Measurements from ENCODE around the gene DGKZ. TPM values are rescaled to one million over a fixed set of nuclear protein-coding genes. Genes with fewer than 3 reads are reported as not detected.

DGKZ gene
- total RNA-seq, 1 experiment from 2014 or later = 68.9 TPM

- Mint-ChIP-seq H3K27me3 (ENCODE audit: low read depth) (peaks cover 72% of the 10 kb centered on the region), H3K27ac (no peak overlapping the region), H3K4me3 (peak overlapping the region in 1 of 2 experiments; percentile 39; a peak in 2 of 5 replicates), H3K9me3 (no peaks in the 10 kb centered on the region), H3K4me1 (peaks cover 26 to 50% of the 10 kb centered on the region in 2 experiments), H3K36me3 (ENCODE audit: insufficient read depth in 1 of 3, low read depth in 3 of 3) (peaks cover 5 to 10% (median 9%) of the 10 kb centered on the region in 3 experiments; a peak in 5 of 7 replicates)
- H2AFZ ChIP-seq (ENCODE audit: low read length) = no peak overlapping the region
- H3K56ac ChIP-seq (ENCODE audit: insufficient read length, low read depth, low read length) = no peak overlapping the region
- H3K4ac ChIP-seq (ENCODE audit: low read depth, low read length) = no peak overlapping the region
- H3K23me2 ChIP-seq (ENCODE audit: insufficient read length, low read depth, low read length, poor library complexity, severe bottlenecking) = peaks cover 13% of the 10 kb centered on the region
- H4K5ac ChIP-seq (ENCODE audit: insufficient read length, low read depth, low read length) = no peak overlapping the region
- no peak overlapping the region for H2BK5ac ChIP-seq (ENCODE audit: insufficient read length, low read length)
- H3K9ac ChIP-seq (ENCODE audit: extremely low read depth, insufficient read length, low read length) = no peak overlapping the region
- H2BK12ac ChIP-seq (ENCODE audit: insufficient read length, low read depth, low read length) = no peak overlapping the region
- no peaks in the 10 kb centered on the region for H3K79me2 ChIP-seq (ENCODE audit: insufficient read depth, low read length)
- no peak for TF ChIP-seq CTCF (conservative IDR thresholded peaks at IDR 0.05)
- no peak overlapping the region for H3K23ac ChIP-seq (ENCODE audit: insufficient read length, low read depth, low read length)
- H2BK15ac ChIP-seq (ENCODE audit: low read depth, low read length) = no peak overlapping the region
- H3K18ac ChIP-seq (ENCODE audit: insufficient read length, low read depth, low read length) = no peak overlapping the region
- H4K91ac ChIP-seq (ENCODE audit: insufficient read length, low read depth, low read length) = no peak overlapping the region
- H4K20me1 ChIP-seq (ENCODE audit: control insufficient read depth, insufficient read depth, insufficient read length) = no peaks in the 10 kb centered on the region
- no peak overlapping the region for H4K8ac ChIP-seq (replicated peaks; ENCODE audit: insufficient read length, low read depth, low read length)
- H3K27ac ChIP-seq (ENCODE audit: insufficient read length, low read depth, low read length) = no peak overlapping the region
- H3K14ac ChIP-seq (ENCODE audit: insufficient read depth, low read length) = no peak overlapping the region
- H3K9me3 ChIP-seq (ENCODE audit: control insufficient read depth, low read depth, low read length) = no peaks in the 10 kb centered on the region
- peaks cover 20% of the 10 kb centered on the region; the same call in 1 of the 2 replicates for H3K27me3 ChIP-seq (ENCODE audit: insufficient read depth, low read length)
- H3K4me1 ChIP-seq (ENCODE audit: insufficient read depth, low read length) = peaks cover under 1% of the 10 kb centered on the region; the same call in 1 of the 2 replicates
- DNase-seq = no peak
- WGBS (ENCODE audit: extremely low coverage, insufficient read length, low lambda C conversion rate) = no CpG with 5 or more reads among the region's 24 CpGs
- H3K4me2 ChIP-seq (ENCODE audit: insufficient read depth, insufficient read length, low read length) = no peak overlapping the region
- no peak overlapping the region for H2AK5ac ChIP-seq (ENCODE audit: insufficient read length, low read length)
- no peak overlapping the region for H2BK120ac ChIP-seq (ENCODE audit: low read depth, low read length, poor library complexity, severe bottlenecking)
- no peak overlapping the region for H2BK20ac ChIP-seq (ENCODE audit: low read depth, low read length, poor library complexity, severe bottlenecking)
- H3T11ph ChIP-seq (ENCODE audit: low read length) = no peak overlapping the region
- H3K79me1 ChIP-seq (ENCODE audit: insufficient read depth, low read depth, low read length, poor library complexity, severe bottlenecking) = no peaks in the 10 kb centered on the region
Measured at GRCh38 chr11:46387919-46388618, 40.8 kb downstream of the DGKZ start.
